Measurements from ENCODE around the gene PPA2.
"Not testable (repeated sequence)": the region's sequence is repeated elsewhere in the genome, so short reads cannot be mapped to it uniquely, and the experiment has no call there.

PPA2 gene

GRCh38 chr4:105462576-105462975 is 11.3 kb downstream of the PPA2 start:
- POLR2A ChIA-PET = no interaction called here
- no peak for DNase-seq (ENCODE audit: extremely low spot score)
- CTCF ChIA-PET = no interaction called here
- TF ChIP-seq FOXK2 (IDR thresholded peaks at IDR 0.05) = no peak
- no peak for TF ChIP-seq ZNF384 (IDR thresholded peaks at IDR 0.05)
- TF ChIP-seq L3MBTL2 (conservative IDR thresholded peaks at IDR 0.05) = no peak
- no peak for TF ChIP-seq HDGF (IDR thresholded peaks at IDR 0.05; ENCODE audit: borderline replicate concordance)
- TF ChIP-seq NFRKB (IDR thresholded peaks at IDR 0.05) = no peak
- no peak for TF ChIP-seq ELF4 (IDR thresholded peaks at IDR 0.05)
- TF ChIP-seq BHLHE40 (IDR thresholded peaks at IDR 0.05; ENCODE audit: borderline replicate concordance) = no peak
- TF ChIP-seq CTBP1 (IDR thresholded peaks at IDR 0.05; ENCODE audit: borderline replicate concordance) = no peak
- TF ChIP-seq FOXA1 (IDR thresholded peaks at IDR 0.05) = no peak
- TF ChIP-seq SP1 (IDR thresholded peaks at IDR 0.05) = no peak
- no peak for TF ChIP-seq FOXM1 (IDR thresholded peaks at IDR 0.05; ENCODE audit: borderline replicate concordance)

GRCh38 chr4:105461621-105462382 is 12.1 kb downstream of the PPA2 start:
- TF ChIP-seq LEF1 (IDR thresholded peaks at IDR 0.05; ENCODE audit: borderline replicate concordance) = no peak
- no peak for TF ChIP-seq BHLHE40 (IDR thresholded peaks at IDR 0.05; ENCODE audit: borderline replicate concordance)
- TF ChIP-seq ELF4 (IDR thresholded peaks at IDR 0.05) = no peak
- no peak for TF ChIP-seq ZNF384 (IDR thresholded peaks at IDR 0.05)
- no peak for TF ChIP-seq FOXA1 (IDR thresholded peaks at IDR 0.05)
- TF ChIP-seq CTBP1 (IDR thresholded peaks at IDR 0.05; ENCODE audit: borderline replicate concordance) = no peak
- no peak for TF ChIP-seq L3MBTL2 (conservative IDR thresholded peaks at IDR 0.05)
- TF ChIP-seq FOXM1 (IDR thresholded peaks at IDR 0.05; ENCODE audit: borderline replicate concordance) = no peak
- no peak for TF ChIP-seq FOXK2 (IDR thresholded peaks at IDR 0.05)
- TF ChIP-seq HDGF (IDR thresholded peaks at IDR 0.05; ENCODE audit: borderline replicate concordance) = no peak
- no peak for TF ChIP-seq PKNOX1 (IDR thresholded peaks at IDR 0.05)
- no peak for TF ChIP-seq TARDBP (IDR thresholded peaks at IDR 0.05)
- no peak for TF ChIP-seq SP1 (IDR thresholded peaks at IDR 0.05)
- no peak for TF ChIP-seq NFRKB (IDR thresholded peaks at IDR 0.05)
- TF ChIP-seq SUZ12 (IDR thresholded peaks at IDR 0.05) = no peak
- no peak for TF ChIP-seq ARNT (IDR thresholded peaks at IDR 0.05)
- CTCF ChIA-PET = no interaction called here
- POLR2A ChIA-PET = no interaction called here
- DNase-seq (ENCODE audit: extremely low spot score) = no peak

GRCh38 chr4:105461221-105461620 is 12.6 kb downstream of the PPA2 start:
- TF ChIP-seq BHLHE40 (IDR thresholded peaks at IDR 0.05; ENCODE audit: borderline replicate concordance) (no peak), SP1 (IDR thresholded peaks at IDR 0.05) (no peak), FOXA1 (IDR thresholded peaks at IDR 0.05) (no peak), TARDBP (IDR thresholded peaks at IDR 0.05) (no peak), ELF4 (IDR thresholded peaks at IDR 0.05) (no peak), FOXM1 (IDR thresholded peaks at IDR 0.05; ENCODE audit: borderline replicate concordance) (no peak), NFRKB (IDR thresholded peaks at IDR 0.05) (no peak), L3MBTL2 (conservative IDR thresholded peaks at IDR 0.05) (no peak), ARNT (IDR thresholded peaks at IDR 0.05) (no peak)
- DNase-seq (ENCODE audit: extremely low spot score) = no peak
- ChIA-PET POLR2A (no interaction called here), CTCF (no interaction called here)

GRCh38 chr4:105460306-105460705 is 13.6 kb downstream of the PPA2 start:
- TF ChIP-seq ARNT (IDR thresholded peaks at IDR 0.05) (no peak), BHLHE40 (IDR thresholded peaks at IDR 0.05; ENCODE audit: borderline replicate concordance) (no peak), L3MBTL2 (conservative IDR thresholded peaks at IDR 0.05) (no peak), TARDBP (IDR thresholded peaks at IDR 0.05) (no peak), ELF4 (IDR thresholded peaks at IDR 0.05) (no peak), ZNF384 (IDR thresholded peaks at IDR 0.05) (no peak), PKNOX1 (IDR thresholded peaks at IDR 0.05) (no peak), NFRKB (IDR thresholded peaks at IDR 0.05) (no peak), FOXK2 (IDR thresholded peaks at IDR 0.05) (no peak)
- CTCF ChIA-PET = interaction anchor here (0.6 kb wide), 1 partner anchor 1980 kb away, joined by 3 read pairs; no protein-coding TSS in a partner anchor
- POLR2A ChIA-PET = no interaction called here
- no peak for DNase-seq (ENCODE audit: extremely low spot score)

GRCh38 chr4:105458541-105458940 is 15.3 kb downstream of the PPA2 start:
- POLR2A ChIA-PET; CTCF ChIA-PET; DNase-seq (ENCODE audit: extremely low spot score): not testable (repeated sequence)

- ChIA-PET POLR2A (no interaction called here), CTCF (no interaction called here)
- no peak for DNase-seq (ENCODE audit: extremely low spot score)
- TF ChIP-seq FOXA1 (IDR thresholded peaks at IDR 0.05) (no peak), ZNF384 (IDR thresholded peaks at IDR 0.05) (no peak), SP1 (IDR thresholded peaks at IDR 0.05) (no peak), ARNT (IDR thresholded peaks at IDR 0.05) (no peak), L3MBTL2 (conservative IDR thresholded peaks at IDR 0.05) (no peak), TARDBP (IDR thresholded peaks at IDR 0.05) (no peak), CTBP1 (IDR thresholded peaks at IDR 0.05; ENCODE audit: borderline replicate concordance) (no peak)
These were observed 15.9 kb downstream of the PPA2 start for GRCh38 chr4:105458001-105458400.

GRCh38 chr4:105455998-105456397 is 17.9 kb downstream of the PPA2 start:
- ChIA-PET POLR2A (no interaction called here), CTCF (no interaction called here)
- DNase-seq (ENCODE audit: extremely low spot score) = no peak
- TF ChIP-seq ARNT (IDR thresholded peaks at IDR 0.05) (no peak), FOXA1 (IDR thresholded peaks at IDR 0.05) (no peak), HDGF (IDR thresholded peaks at IDR 0.05; ENCODE audit: borderline replicate concordance) (no peak)
